K562 treated with DMSO at 1 percent for 24 hours (cell line): ENCODE measurements around the gene QPCT. TPM values are rescaled to one million over a fixed set of nuclear protein-coding genes. Genes with fewer than 3 reads are reported as not detected.

Experiments used
- total RNA-seq: library from RNA; unstranded; fragments of 300-600 nt; gene quantifications from 2 replicates; pipeline ENCODE4 v1.2.3, GENCODE V29; 2022; ENCODE audit warnings: low read depth; ENCODE audit not compliant: insufficient read depth

The QPCT gene
- total RNA-seq: not detected in 2 replicates

GRCh38 chr2:37344453-37345361 lies at the start of gene QPCT:
TSS of gene QPCT (plus strand) at chr2:37344630. CDS start at chr2:37344732, 102 bp downstream.

GRCh38 chr2:37324786-37325624 lies 19.4 kb upstream of the QPCT start, which contains the start of gene PRKD3:
TSS of gene PRKD3 (minus strand) at chr2:37324833. CDS start at chr2:37316524, 8,309 bp downstream.

Other genes with a start within 250 kb of the QPCT start
- 8.2 and 8.5 TPM in 2 replicates for gene EIF2AK2, start 187.7 kb upstream of the QPCT start, total RNA-seq
- gene SULT6B1, start 156.0 kb upstream of the QPCT start, total RNA-seq: not detected in 2 replicates
- 16.7 and 19.1 TPM in 2 replicates for gene CEBPZOS, start 148.1 kb upstream of the QPCT start, total RNA-seq
- gene CEBPZ, start 113.0 kb upstream of the QPCT start, total RNA-seq: 24.1 and 40.8 TPM in 2 replicates
- 7.5 and 8.4 TPM in 2 replicates for gene NDUFAF7, start 113.0 kb upstream of the QPCT start, total RNA-seq
- 8.2 and 8.8 TPM in 2 replicates for gene PRKD3, start 19.8 kb upstream of the QPCT start, total RNA-seq